K562 (cell line): ENCODE measurements around the gene HEATR1. TPM values are rescaled to one million over a fixed set of nuclear protein-coding genes. Genes with fewer than 3 reads are reported as not detected.

Source experiments
- CREB1 ChIP-seq, 2 experiments: sonication (generic) in 1 of 2; formaldehyde crosslinking in 1 of 2; IDR thresholded peaks; 2 replicates each; pipeline versions ENCODE4 v1.6.1 to v1.8.0; 2012 to 2022; ENCODE audit warnings: inconsistent platforms in 1 of 2, mild to moderate bottlenecking in 1 of 2, missing genetic modification reagents in 1 of 2, moderate library complexity in 1 of 2
- ELF2 ChIP-seq: fragments of 250-450 bp; sonication (Bioruptor Pico); IDR thresholded peaks from 2 replicates; pipeline ENCODE4 v1.5.0; 2021; ENCODE audit warnings: mild to moderate bottlenecking
- POLR3G ChIP-seq: IDR thresholded peaks from 2 replicates; pipeline ENCODE4 v1.6.1; 2011; ENCODE audit not compliant: insufficient read length, insufficient replicate concordance; ENCODE audit errors: extremely low read depth
- RNF219 ChIP-seq: fragments of 250-450 bp; sonication (Bioruptor Pico); IDR thresholded peaks from 2 replicates; pipeline ENCODE4 v1.5.0; 2022; ENCODE audit warnings: mild to moderate bottlenecking
- YY1 ChIP-seq, 3 experiments: IDR thresholded peaks; 2 replicates each; pipeline ENCODE4 v1.6.1; 2011; ENCODE audit warnings: low read length in 2 of 3, mild to moderate bottlenecking in 2 of 3, moderate library complexity in 2 of 3, borderline replicate concordance in 1 of 3, control low read depth in 1 of 3, low read depth in 1 of 3; ENCODE audit not compliant: insufficient read depth in 3 of 3, insufficient replicate concordance in 2 of 3, control insufficient read depth in 1 of 3, insufficient read length in 1 of 3; ENCODE audit errors: extremely low read depth in 1 of 3
- ZNF23 ChIP-seq: fragments of 250-450 bp; sonication (Bioruptor Pico); IDR thresholded peaks from 2 replicates; pipeline ENCODE4 v1.4.0; 2020; ENCODE audit warnings: mild to moderate bottlenecking
- ZNF740 ChIP-seq, 3 experiments: fragments of 200-800 bp in 1 of 3; sonication (Bioruptor generic) in 1 of 3; sonication (generic) in 1 of 3; formaldehyde crosslinking in 1 of 3; IDR thresholded peaks; 2 replicates each; pipeline versions ENCODE4 v1.6.1 to v1.8.0; 2016 to 2022; ENCODE audit warnings: mild to moderate bottlenecking in 2 of 3, missing compliant biosample characterization in 2 of 3, missing genetic modification characterization in 2 of 3, missing genetic modification reagents in 1 of 3
- polyA plus RNA-seq, 8 experiments: library from polyadenylated mRNA; depleted of rRNA in 4 of 8; stranded (reverse) in 5 of 8; unstranded in 3 of 8; fragments of >200 nt; fragmentation: Nextera tagmentation in 2 of 8; fragmentation: Illumina TruSeq in 1 of 8; extraction: Ambion mirVana in 2 of 8; extraction: Trizol in 1 of 8; gene quantifications; 2 replicates each; pipeline versions ENCODE4 v1.2.1 to v1.2.3, GENCODE V29; 2011 to 2014; ENCODE audit warnings: inconsistent platforms in 1 of 8, missing spikeins in 1 of 8
- total RNA-seq, 7 experiments: library from RNA; depleted of rRNA in 6 of 7; stranded (reverse); fragments of >200 nt in 6 of 7; fragmentation: Illumina TruSeq in 2 of 7; extraction: Trizol in 2 of 7; gene quantifications; 2 replicates each; pipeline versions ENCODE4 v1.2.1 to v1.2.3, GENCODE V29; 2011 to 2021; ENCODE audit warnings: low replicate concordance in 1 of 7
- TF ChIP-seq, protein P1 (sequence below): fragments of 250-450 bp; sonication (Bioruptor Pico); IDR thresholded peaks from 2 replicates; pipeline ENCODE4 v1.5.0; 2020; ENCODE audit warnings: mild to moderate bottlenecking, borderline replicate concordance

HEATR1 gene
- total and polyA plus RNA-seq, 9 of the 15 experiments (the other 6 are each of a cell fraction or from before 2014, with no cell fraction given), result 28.3 to 108 (median 50.9) TPM

DNA sequence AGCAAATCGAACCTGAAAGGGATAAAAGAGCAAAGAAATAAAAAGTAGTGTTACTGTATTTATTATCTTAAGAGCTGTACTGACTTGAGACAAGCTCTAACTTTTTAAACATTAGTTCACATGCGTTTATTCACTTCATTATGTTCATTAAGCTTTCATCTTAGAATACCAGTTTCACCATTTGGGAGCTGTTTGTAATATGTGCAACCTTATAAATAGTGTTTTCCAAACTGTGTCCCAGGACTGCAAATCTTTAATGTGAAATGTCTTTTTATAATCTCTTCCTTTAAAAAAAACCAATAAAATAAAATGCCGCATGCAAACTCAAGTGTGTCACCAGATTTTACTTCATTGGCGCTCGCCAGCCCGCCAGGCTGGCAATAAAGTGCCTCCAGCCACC, 52.2 kb downstream of the HEATR1 start (continued):
- TF ChIP-seq RNF219 (0 out of 2 replicates have a peak, but pooled peaks have one; percentile 11), POLR3G (no peak), ELF2 (CRISPR knock-in tag) (peak; percentile 59; the same call in 1 of the 2 replicates), ZNF23 (CRISPR knock-in tag) (0 out of 2 replicates have a peak, but pooled peaks have one; percentile 5), YY1 (IDR thresholded peaks at IDR 0.05; ENCODE audit: borderline replicate concordance in 1 of 3, control insufficient read depth in 1 of 3, extremely low read depth in 1 of 3, insufficient read depth in 3 of 3, insufficient read length in 1 of 3, insufficient replicate concordance in 2 of 3, low read depth in 1 of 3, low read length in 2 of 3) (no peak), CREB1 (IDR thresholded peaks at IDR 0.05) (no peak), CREB1 (CRISPR knock-in tag; IDR thresholded peaks at IDR 0.05) (no peak), ZNF740 (CRISPR knock-in tag; IDR thresholded peaks at IDR 0.05) (no peak), ZNF740 (tag; IDR thresholded peaks at IDR 0.05) (0 out of 4 replicates have a peak, but pooled peaks of 1 of the 2 experiments have one; percentile 49)
- TF ChIP-seq, protein P1, sequence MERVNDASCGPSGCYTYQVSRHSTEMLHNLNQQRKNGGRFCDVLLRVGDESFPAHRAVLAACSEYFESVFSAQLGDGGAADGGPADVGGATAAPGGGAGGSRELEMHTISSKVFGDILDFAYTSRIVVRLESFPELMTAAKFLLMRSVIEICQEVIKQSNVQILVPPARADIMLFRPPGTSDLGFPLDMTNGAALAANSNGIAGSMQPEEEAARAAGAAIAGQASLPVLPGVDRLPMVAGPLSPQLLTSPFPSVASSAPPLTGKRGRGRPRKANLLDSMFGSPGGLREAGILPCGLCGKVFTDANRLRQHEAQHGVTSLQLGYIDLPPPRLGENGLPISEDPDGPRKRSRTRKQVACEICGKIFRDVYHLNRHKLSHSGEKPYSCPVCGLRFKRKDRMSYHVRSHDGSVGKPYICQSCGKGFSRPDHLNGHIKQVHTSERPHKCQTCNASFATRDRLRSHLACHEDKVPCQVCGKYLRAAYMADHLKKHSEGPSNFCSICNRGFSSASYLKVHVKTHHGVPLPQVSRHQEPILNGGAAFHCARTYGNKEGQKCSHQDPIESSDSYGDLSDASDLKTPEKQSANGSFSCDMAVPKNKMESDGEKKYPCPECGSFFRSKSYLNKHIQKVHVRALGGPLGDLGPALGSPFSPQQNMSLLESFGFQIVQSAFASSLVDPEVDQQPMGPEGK, result peak; percentile 51; the same call in 1 of the 2 replicates
